ENCODE data around the gene EIF3A.
"Not testable (repeated sequence)": the region's sequence is repeated elsewhere in the genome, so short reads cannot be mapped to it uniquely, and the experiment has no call there.

EIF3A gene

GRCh38 chr10:119049777-119050176, 30.8 kb downstream of the EIF3A start:
- DNase-seq (ENCODE audit: low read depth in 2 of 2): no peak

GRCh38 chr10:119049361-119049760, 31.3 kb downstream of the EIF3A start:
- no peak for DNase-seq (ENCODE audit: low read depth in 2 of 2)

DNA sequence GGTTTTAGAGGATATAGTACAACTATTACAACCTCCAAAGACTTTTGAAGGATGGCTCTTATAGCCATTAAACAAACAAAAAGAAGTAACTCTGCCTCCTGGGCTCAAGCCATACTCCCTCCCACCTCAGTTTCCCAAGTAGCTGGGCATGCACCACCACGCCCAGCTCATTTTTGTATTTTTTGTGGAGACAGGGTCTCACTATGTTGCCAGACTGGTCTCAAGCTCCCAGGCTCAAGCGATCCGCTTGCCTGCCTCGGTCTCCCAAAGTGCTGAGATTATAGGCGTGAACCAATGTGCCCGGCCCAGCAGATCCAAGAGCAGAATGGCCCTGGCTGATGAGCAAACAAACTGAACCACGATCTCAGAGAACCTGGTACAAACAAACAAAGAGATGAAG, 35.1 kb downstream of the EIF3A start:
- no peak for DNase-seq (ENCODE audit: low read depth in 2 of 2)

DNA sequence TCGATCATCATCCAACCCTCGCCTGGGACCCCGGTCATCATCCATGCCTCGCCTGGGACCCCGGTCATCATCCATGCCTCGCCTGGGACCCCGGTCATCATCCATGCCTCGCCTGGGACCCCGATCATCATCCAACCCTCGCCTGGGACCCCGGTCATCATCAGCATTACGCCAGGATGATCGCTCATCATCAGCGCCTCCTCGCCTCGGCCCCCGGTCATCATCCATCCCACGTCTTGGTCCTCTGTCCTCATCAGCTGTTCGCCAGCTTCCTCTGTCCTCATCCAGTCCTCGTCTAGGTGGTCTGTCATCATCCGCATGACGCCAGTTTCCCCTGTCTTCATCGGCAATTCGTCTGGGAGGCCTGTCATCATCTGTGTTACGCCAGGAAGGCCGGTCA, 38.4 kb downstream of the EIF3A start:
- DNase-seq (ENCODE audit: low read depth in 2 of 2): no peak

GRCh38 chr10:119041326-119041725, 39.3 kb downstream of the EIF3A start:
- no peak for DNase-seq (ENCODE audit: low read depth in 2 of 2)

DNA sequence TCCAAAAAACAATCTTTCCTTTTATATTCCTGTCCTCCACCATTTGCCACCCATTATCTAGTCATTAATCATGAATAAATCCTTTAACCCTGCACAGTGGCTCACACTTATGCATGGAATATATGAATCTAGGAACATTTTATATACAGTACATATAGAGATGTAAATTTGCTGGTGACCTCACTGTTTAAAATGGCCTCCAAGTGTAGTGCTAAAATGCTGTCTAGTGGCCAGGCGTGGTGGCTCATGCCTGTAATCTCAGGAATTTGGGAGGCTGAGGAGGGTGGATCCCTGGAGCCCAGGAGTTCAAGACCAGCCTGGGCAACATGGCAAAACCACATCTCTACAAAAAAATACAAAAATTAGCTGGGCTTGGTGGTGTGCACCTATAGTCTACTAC, 41.5 kb downstream of the EIF3A start:
- no peak for DNase-seq (ENCODE audit: low read depth in 2 of 2)

- no peak for DNase-seq (ENCODE audit: low read depth in 2 of 2)
Measured at GRCh38 chr10:119031496-119032059, 49.0 kb downstream of the EIF3A start.

DNA sequence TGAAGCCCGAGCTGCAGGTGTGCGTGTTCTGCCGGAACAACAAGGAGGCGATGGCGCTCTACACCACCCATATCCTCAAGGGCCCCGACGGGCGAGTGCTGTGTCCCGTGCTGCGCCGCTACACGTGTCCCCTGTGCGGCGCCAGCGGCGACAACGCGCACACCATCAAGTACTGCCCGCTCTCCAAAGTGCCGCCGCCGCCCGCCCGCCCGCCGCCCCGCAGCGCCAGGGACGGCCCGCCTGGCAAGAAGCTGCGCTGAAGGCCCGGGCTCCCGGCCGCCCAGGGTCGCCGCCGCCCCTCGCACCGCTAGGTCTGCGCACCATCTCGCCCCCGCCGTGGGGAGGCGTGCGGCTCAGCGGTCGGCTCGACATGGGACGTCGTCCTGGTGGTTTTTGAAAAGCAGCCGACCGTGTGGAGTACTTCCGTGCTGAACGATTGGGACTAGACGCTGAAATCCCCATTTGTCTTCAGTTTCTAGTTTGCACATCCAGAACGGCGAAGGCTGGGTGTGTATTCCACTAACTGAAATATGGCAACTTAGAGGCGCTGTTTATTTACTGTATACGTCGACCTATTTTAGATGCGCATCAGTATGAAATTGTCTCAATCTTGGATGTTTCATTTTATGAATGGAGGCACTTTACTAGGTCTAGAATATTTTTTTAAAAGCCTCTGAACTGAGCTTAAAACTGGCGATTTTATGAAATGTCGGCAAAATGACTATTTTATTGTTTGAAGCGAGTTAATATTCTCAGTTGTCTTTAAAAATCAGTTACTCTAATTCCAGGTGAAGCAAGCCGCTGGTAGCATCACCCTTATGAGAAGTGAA, 50.0 kb downstream of the EIF3A start:
- DNase-seq (ENCODE audit: low read depth in 2 of 2): peak in 1 of 2 donors; percentile 32

DNA sequence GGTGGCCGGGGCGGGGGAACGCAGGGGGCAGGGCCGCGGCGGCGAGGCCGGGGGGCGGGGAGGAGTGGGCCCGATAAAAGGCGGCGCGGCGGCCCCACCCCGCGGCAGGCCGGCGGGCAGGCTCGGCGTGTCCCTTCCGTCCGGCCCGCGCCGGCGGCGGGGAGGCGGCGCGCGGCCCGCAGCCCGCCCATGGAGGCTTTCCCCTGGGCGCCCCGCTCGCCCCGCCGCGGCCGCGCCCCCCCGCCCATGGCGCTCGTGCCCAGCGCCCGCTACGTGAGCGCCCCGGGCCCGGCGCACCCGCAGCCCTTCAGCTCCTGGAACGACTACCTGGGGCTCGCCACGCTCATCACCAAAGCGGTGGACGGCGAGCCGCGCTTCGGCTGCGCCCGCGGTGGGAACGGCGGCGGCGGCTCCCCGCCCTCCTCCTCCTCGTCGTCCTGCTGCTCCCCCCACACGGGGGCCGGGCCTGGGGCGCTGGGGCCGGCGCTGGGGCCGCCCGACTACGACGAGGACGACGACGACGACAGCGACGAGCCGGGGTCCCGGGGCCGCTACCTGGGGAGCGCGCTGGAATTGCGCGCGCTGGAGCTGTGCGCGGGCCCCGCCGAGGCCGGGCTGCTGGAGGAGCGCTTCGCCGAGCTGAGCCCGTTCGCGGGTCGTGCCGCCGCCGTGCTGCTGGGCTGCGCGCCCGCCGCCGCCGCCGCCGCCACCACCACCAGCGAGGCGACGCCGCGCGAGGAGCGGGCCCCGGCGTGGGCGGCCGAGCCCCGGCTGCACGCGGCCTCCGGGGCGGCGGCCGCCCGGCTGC, 50.8 kb downstream of the EIF3A start, which contains the start of gene NANOS1:
NANOS1 (plus strand) TSS at position 102 of the 808 bp plus-strand sequence; CDS start at position 190, 88 bp downstream.
- DNase-seq (ENCODE audit: low read depth in 2 of 2): no peak

GRCh38 chr10:119028900-119029612, 51.6 kb downstream of the EIF3A start:
- peak; percentile 66 to 82 for DNase-seq (ENCODE audit: low read depth in 2 of 2)

GRCh38 chr10:119028445-119028899, 52.1 kb downstream of the EIF3A start:
- not testable (repeated sequence) for DNase-seq (ENCODE audit: low read depth in 2 of 2)

- DNase-seq (ENCODE audit: low read depth in 2 of 2): no peak
Measured at GRCh38 chr10:119026301-119027110, 54.1 kb downstream of the EIF3A start.

DNA sequence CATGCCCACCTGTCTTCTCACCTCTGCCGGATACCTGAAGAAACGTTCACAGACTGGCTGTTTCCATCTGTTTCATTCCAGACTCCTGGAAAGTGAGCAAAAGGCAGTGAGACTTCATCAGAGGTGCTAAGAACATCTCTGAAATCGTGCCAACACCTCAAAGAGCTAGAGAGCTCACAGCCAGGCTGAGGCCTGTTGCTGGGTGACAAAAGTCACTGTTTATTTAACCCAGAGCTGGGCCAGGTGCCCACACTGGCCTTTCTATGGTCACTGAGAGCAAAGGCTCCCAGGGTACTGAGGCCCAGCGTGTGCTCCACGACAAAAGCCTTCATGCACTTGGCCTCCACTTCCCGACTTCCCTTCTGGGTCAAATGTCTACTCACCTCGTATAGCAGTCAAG, 54.8 kb downstream of the EIF3A start:
- DNase-seq (ENCODE audit: low read depth in 2 of 2): no peak

DNA sequence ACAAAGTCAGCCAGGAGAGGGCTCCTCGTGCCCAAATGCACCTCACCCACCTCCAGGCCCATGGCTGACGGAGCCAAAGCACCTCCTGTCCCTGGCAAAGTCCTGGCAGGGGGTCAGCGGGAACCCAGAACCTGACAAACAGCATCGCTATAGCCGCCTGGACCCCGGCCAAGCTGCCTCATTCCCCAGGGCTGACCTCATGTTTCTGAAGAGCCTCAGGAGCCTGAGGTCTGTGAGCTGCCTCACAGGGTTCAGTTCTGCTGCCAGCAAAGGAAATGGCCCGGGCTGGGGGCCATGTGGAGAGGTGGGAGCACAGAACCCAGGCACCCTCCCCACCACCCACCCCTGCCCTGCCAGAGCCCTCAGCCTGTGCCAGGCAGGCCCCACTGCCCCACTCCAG, 55.3 kb downstream of the EIF3A start:
- no peak for DNase-seq (ENCODE audit: low read depth in 2 of 2)

DNA sequence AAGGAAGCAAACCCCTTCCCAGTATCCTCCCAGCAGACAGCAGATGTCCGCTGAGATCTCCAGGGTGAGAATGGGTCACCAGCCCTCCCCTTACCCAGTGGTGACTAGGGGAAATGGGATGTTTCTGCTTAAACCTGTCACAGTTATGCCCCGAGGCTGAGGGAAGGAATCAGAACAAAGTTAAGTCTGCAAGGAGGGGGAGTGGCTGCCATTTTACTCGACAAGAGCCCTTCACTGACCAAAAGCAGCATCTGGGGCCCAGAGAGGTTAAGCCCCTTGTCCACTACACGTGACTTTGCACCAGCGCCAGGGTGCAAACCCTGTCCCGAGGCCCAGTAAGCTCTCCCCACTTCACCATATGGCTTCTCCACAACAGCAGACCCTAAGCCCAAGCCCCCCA, 55.7 kb downstream of the EIF3A start:
- no peak for DNase-seq (ENCODE audit: low read depth in 2 of 2)

DNA sequence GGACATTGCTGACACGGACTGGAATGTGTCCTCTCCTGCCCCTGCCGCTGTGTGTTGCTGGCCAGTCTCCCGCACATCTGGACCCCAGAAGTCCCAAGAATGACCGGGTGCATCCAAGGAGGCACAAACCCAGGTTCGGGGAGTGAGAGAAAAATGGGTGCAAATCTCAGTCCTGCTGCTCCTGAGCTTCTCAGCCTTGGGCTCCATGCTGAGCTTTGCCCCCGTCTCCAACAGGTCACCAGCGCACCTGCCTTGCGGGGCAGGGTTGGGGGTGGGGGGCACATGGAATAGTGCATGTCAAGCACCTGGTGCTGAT, 57.1 kb downstream of the EIF3A start:
- no peak for DNase-seq (ENCODE audit: low read depth in 2 of 2)

GRCh38 chr10:119022846-119023552, 57.6 kb downstream of the EIF3A start:
- no peak for DNase-seq (ENCODE audit: low read depth in 2 of 2)

- no peak for DNase-seq (ENCODE audit: low read depth in 2 of 2)
Measured at GRCh38 chr10:119020627-119020946, 60.0 kb downstream of the EIF3A start.

DNA sequence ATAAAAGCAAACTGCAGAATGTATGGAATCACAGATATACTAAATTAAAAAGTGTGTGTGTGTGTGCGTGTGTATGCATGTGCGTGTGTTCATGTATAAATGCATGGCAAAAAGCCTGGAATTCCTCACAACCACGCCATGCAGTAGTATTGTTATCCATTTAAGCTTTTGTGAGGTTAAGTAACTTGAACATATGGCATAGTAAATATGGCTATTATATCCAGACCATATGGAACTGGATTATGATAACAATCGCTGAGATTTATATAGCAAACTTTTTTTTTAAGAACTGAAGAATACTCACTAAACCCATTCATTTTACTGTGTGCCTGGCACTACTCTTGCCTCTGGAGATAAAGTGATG, 73.4 kb downstream of the EIF3A start:
- no peak for DNase-seq (ENCODE audit: low read depth in 2 of 2)

- DNase-seq (ENCODE audit: low read depth in 2 of 2): no peak
Measured at GRCh38 chr10:119006451-119007210, 74.0 kb downstream of the EIF3A start.
